Brain microvascular endothelial cell (primary cell): ENCODE measurements around the gene DLX1.
A peak's percentile ranks its signal among the peaks of the same experiment; 100 is the strongest.
"Not testable (repeated sequence)": the region's sequence is repeated elsewhere in the genome, so short reads cannot be mapped to it uniquely, and the experiment has no call there.

Experiments used
- DNase-seq: peaks from one replicate; pipeline ENCODE4 v3.0.0-alpha.2; 2020
- H3K27ac ChIP-seq: fragments of 250-450 bp; sonication (Bioruptor Pico); 2 replicates; pipeline ENCODE4 v1.5.1; 2020; ENCODE audit warnings: mild to moderate bottlenecking, moderate library complexity
- H3K27me3 ChIP-seq: fragments of 250-450 bp; sonication (Bioruptor Pico); replicated peaks from 2 replicates; pipeline ENCODE4 v1.5.1; 2020; ENCODE audit warnings: mild to moderate bottlenecking
- H3K36me3 ChIP-seq: fragments of 250-450 bp; sonication (Bioruptor Pico); replicated peaks from 2 replicates; pipeline ENCODE4 v1.5.1; 2020; ENCODE audit warnings: mild to moderate bottlenecking
- H3K4me3 ChIP-seq: 2 replicates; pipeline ENCODE4 v1.5.1; 2011; ENCODE audit warnings: low read depth, mild to moderate bottlenecking, control low read depth, low read length, moderate library complexity
- CTCF ChIP-seq: IDR thresholded peaks from 2 replicates; pipeline ENCODE4 v1.5.1; 2011; ENCODE audit warnings: low read depth, mild to moderate bottlenecking, moderate library complexity, low read length, control low read depth, inconsistent platforms; ENCODE audit errors: missing control alignments
- in situ Hi-C: cut with HindIII; loops from 2 replicates; pipeline ENCODE4 v1.10.0; 2017; ENCODE audit warnings: low sequenced_read_pairs, low pct_ligation_motif_present

DLX1 gene

GRCh38 chr2:172113617-172114016, 28.3 kb downstream of the DLX1 start:
- Histone ChIP-seq H3K27ac (no peak overlapping the region), H3K4me3 (no peak overlapping the region), H3K36me3 (no peaks in the 10 kb centered on the region), H3K27me3 (no peaks in the 10 kb centered on the region)
- TF ChIP-seq CTCF, result peak; percentile 44
- DNase-seq, result no peak
- in situ Hi-C loops, result loop anchor here (25.0 kb wide), 1 partner anchor 301 kb away; no protein-coding TSS in a partner anchor

- H3K27me3 ChIP-seq, H3K36me3 ChIP-seq, H3K4me3 ChIP-seq, H3K27ac ChIP-seq, DNase-seq: not testable (repeated sequence)
- in situ Hi-C loops, result loop anchor here (25.0 kb wide), 1 partner anchor 302 kb away; no protein-coding TSS in a partner anchor
Observed at GRCh38 chr2:172114176-172114575, 28.9 kb downstream of the DLX1 start.

- in situ Hi-C loops, result loop anchor here (25.0 kb wide), 1 partner anchor 302 kb away; no protein-coding TSS in a partner anchor
- no peak for TF ChIP-seq CTCF
- no peak overlapping the region for H3K27ac ChIP-seq
Observed at GRCh38 chr2:172114579-172114978, 29.3 kb downstream of the DLX1 start.

GRCh38 chr2:172116107-172116506, 30.8 kb downstream of the DLX1 start:
- Histone ChIP-seq H3K4me3 (no peak overlapping the region), H3K27ac (no peak overlapping the region), H3K36me3 (no peaks in the 10 kb centered on the region), H3K27me3 (no peaks in the 10 kb centered on the region)
- no peak for TF ChIP-seq CTCF
- DNase-seq, result no peak
- in situ Hi-C loops, result loop anchor here (25.0 kb wide), 1 partner anchor 304 kb away; no protein-coding TSS in a partner anchor

More at GRCh38 chr2:172114579-172114978, 29.3 kb downstream of the DLX1 start:
- no peaks in the 10 kb centered on the region for H3K36me3 ChIP-seq
- H3K4me3 ChIP-seq, result no peak overlapping the region
- DNase-seq, result no peak
- H3K27me3 ChIP-seq, result no peaks in the 10 kb centered on the region

GRCh38 chr2:172119089-172119488, 33.8 kb downstream of the DLX1 start:
- in situ Hi-C loops, result loop anchor here (25.0 kb wide), 1 partner anchor 307 kb away; no protein-coding TSS in a partner anchor
- Histone ChIP-seq H3K36me3 (no peaks in the 10 kb centered on the region), H3K27ac (peak overlapping the region; percentile 80), H3K4me3 (no peak overlapping the region), H3K27me3 (no peaks in the 10 kb centered on the region)
- no peak for TF ChIP-seq CTCF
- no peak for DNase-seq

GRCh38 chr2:172120118-172120517, 34.8 kb downstream of the DLX1 start:
- TF ChIP-seq CTCF, result no peak
- in situ Hi-C loops, result loop anchor here (25.0 kb wide), 1 partner anchor 308 kb away; no protein-coding TSS in a partner anchor
- Histone ChIP-seq H3K27ac (no peak overlapping the region), H3K36me3 (no peaks in the 10 kb centered on the region), H3K27me3 (no peaks in the 10 kb centered on the region), H3K4me3 (no peak overlapping the region)
- DNase-seq, result no peak
